ENCODE results near the gene CD6.

The CD6 gene

DNA sequence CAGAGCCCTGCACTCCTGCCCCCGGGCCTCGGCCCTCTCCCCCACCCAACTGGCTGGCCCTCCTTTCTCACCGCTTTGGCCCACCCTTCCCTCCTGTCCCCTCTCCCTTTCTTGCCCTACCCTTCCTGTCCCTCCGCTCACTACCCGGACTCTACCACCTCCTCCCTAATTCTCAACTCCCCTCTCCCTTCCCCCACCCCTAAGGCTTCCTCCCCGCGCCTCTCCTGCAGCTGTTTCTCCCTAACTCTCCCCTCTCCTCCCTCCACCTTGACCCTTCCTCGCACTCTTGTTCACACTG is 19.9 kb upstream of the CD6 start:
- no peak for DNase-seq (ENCODE audit: low read depth)
- TF ChIP-seq, protein P1, sequence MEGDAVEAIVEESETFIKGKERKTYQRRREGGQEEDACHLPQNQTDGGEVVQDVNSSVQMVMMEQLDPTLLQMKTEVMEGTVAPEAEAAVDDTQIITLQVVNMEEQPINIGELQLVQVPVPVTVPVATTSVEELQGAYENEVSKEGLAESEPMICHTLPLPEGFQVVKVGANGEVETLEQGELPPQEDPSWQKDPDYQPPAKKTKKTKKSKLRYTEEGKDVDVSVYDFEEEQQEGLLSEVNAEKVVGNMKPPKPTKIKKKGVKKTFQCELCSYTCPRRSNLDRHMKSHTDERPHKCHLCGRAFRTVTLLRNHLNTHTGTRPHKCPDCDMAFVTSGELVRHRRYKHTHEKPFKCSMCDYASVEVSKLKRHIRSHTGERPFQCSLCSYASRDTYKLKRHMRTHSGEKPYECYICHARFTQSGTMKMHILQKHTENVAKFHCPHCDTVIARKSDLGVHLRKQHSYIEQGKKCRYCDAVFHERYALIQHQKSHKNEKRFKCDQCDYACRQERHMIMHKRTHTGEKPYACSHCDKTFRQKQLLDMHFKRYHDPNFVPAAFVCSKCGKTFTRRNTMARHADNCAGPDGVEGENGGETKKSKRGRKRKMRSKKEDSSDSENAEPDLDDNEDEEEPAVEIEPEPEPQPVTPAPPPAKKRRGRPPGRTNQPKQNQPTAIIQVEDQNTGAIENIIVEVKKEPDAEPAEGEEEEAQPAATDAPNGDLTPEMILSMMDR (IDR thresholded peaks at IDR 0.05; ENCODE audit: control insufficient read depth, insufficient read depth, low read depth, low read length, missing control alignments), result no peak
- H3K4me3 ChIP-seq (ENCODE audit: control insufficient read depth, low read depth, low read length), result peak overlapping the region; percentile 48

DNA sequence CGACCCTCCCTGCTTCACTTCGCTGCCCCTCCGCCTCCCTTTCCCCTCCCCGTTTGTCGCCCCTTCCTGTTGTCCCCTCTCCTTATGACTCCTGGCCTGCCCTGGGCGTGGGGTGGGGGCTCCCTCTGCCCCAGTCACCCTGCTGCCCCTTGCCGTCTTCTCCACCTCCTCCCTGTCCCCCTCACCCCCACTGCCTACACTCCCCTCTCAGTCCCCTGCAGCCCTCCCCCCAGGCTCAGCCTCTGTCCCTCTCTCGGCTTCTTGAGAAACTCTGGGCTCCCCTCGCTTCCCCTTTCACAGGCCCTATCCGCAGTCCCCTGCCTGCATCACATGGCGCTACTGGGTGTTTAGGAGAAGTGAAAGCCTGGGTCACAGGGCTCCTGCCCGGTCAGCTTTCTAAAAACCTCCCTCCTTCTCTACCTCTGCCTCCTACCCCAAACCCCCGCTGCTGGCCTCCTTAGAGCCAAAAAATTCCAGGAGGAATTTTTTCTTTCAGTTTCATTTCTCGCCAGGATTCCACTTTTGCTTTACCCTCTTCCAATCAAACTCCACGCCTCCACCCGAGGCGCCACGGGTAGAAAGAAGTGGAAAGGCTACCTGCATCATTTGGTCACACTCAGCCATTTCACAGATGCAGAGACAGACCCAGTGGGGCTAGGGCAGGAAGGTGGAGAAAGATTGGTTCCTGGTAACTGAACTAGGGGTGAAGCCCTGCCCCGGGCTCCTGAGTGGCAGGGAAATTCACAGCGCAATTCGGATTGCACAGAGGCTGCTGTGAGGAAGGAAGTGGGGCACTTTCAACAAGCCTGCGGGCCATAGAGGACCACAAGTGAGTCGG is 19.4 kb upstream of the CD6 start, which contains the start of gene SLC15A3:
TSS of gene SLC15A3 (minus strand) at position 273 of the 838 bp plus-strand sequence. CDS start 625 bp downstream, outside the sequence.
- TF ChIP-seq, protein P1 (IDR thresholded peaks at IDR 0.05; ENCODE audit: control insufficient read depth, insufficient read depth, low read depth, low read length, missing control alignments), result no peak
- DNase-seq (ENCODE audit: low read depth), result no peak
- peak within 1 kb of the TSS; percentile 48 for H3K4me3 ChIP-seq (ENCODE audit: control insufficient read depth, low read depth, low read length)

DNA sequence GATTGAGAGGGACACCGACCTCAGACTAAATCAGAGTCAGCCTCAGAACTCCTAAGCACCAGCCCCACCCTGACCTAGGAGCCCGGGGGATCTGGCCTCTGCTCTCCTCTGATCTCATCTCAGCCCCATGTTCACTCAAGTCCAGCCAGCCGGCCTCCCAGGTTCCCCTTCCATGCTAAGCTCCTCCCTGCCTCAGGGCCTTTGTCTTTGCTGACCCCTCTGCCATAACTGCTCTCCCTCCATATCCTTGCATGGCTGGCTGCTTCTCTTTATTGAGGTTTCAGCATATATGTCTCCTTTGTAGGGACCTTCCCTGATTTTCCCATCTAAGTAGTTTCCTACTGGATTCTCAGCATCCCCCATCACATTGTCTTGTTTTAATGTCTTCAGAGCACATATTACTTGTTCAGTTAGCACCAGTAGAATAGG is 18.7 kb upstream of the CD6 start:
- TF ChIP-seq, protein P1 (IDR thresholded peaks at IDR 0.05; ENCODE audit: control insufficient read depth, insufficient read depth, low read depth, low read length, missing control alignments), result no peak
- H3K4me3 ChIP-seq (ENCODE audit: control insufficient read depth, low read depth, low read length), result peak overlapping the region; percentile 48; the same call in 1 of the 2 replicates
- no peak for DNase-seq (ENCODE audit: low read depth)

DNA sequence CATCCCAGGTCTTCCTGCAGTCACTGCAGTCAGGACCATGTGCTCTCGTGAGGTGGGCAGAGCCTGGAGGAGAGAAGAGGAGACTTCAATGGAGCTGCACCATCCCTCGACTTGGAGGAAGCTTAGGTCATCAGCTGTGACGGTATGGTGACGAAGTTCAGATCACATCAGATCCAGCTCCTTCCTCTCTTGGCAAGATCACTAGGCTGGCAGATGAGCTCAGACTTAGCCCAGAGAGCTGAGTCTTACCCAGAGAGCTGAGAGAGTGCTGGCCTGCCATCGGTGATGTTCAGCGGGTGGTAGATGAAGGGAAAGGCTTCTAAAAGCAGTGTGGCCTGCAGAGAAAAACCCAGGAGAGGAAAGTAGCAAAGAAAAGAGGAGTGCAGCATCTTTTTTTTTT is 17.7 kb upstream of the CD6 start:
- H3K4me3 ChIP-seq (ENCODE audit: control insufficient read depth, low read depth, low read length), result no peak overlapping the region
- DNase-seq (ENCODE audit: low read depth), result no peak
- TF ChIP-seq, protein P1 (IDR thresholded peaks at IDR 0.05; ENCODE audit: control insufficient read depth, insufficient read depth, low read depth, low read length, missing control alignments), result no peak

DNA sequence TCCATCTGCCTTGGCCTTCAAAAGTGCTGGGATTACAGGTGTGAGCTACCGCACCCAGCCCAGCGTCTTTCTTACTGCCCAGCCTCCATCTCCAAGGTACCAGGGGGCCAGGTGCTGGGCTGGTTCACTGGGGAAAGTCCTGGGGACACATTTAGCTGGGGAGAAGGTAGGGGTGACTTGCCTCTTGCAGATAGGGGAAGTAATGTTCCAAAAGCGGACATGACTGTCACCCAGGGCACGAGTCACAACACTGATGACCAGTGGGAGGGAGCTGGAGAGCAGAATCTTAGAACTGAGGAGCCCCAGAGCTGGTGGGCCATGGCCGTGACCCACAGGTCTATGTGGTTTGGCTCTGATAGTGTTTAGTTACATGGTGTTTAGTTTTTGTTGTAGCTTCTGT is 17.1 kb upstream of the CD6 start:
- DNase-seq (ENCODE audit: low read depth), result no peak
- TF ChIP-seq, protein P1 (IDR thresholded peaks at IDR 0.05; ENCODE audit: control insufficient read depth, insufficient read depth, low read depth, low read length, missing control alignments), result no peak
- H3K4me3 ChIP-seq (ENCODE audit: control insufficient read depth, low read depth, low read length), result no peak overlapping the region

DNA sequence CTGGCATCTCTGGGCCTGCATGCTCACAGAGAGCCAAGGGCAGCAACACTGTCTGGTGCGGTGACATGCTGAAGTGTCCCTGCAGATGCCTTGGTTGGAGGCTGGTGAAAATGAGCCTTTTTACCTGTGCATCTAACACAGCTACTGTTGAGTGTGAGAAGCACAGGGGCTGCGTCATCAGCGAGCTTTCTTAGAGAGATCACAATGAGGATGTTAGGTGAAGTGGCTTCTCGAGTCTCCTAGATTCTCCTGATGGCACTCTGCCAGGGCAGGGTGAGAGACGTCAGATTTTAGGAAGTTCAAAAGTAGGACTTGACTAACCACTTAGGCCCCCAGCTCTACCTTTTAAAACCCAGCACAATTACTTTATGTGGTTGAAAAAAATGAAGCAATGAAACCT is 15.9 kb upstream of the CD6 start:
- DNase-seq (ENCODE audit: low read depth), result no peak
- no peak overlapping the region for H3K4me3 ChIP-seq (ENCODE audit: control insufficient read depth, low read depth, low read length)
- TF ChIP-seq, protein P1 (IDR thresholded peaks at IDR 0.05; ENCODE audit: control insufficient read depth, insufficient read depth, low read depth, low read length, missing control alignments), result no peak

Measured in AG09309 (cell line).